ENCODE measurements around the gene OR6B2.

Gene OR6B2

DNA sequence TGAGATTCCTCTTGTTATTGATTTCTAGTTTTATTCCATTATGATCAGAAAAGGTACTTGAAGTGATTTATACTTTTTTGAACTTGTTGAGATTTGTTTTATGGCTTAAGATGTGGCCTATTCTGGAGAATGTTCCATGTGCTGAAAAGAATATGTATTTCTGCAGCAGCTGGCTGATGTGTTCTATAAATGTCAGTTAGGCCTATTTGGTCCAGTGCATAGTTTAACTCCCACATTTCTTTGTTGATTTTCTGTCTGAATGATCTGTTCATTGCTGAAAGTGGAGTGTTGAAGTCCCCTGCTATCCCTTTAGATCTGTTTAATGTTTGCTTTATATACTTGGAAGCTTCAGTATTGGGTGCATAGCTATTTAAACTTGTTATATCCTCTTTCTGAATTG lies 7.1 kb upstream of the OR6B2 start:
- DNase-seq: no peak

DNA sequence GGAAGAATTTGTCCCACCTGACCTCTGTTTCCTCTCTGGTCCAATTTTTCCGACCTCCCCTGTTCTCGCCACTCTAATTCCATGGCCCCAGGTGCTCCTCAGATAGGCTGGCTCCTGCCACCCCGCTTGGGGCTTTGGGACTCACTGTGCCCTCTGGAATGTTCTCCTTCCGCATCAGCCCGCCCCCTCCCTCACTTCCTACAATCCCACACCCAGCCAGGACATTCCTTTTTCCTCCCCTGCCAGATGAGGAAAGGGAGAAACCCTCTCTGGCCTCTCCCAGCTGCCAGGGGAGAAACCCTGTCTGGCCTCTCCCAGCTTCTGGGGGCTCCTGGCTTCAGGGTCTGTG lies 3.1 kb upstream of the OR6B2 start:
- no peak for DNase-seq

DNA sequence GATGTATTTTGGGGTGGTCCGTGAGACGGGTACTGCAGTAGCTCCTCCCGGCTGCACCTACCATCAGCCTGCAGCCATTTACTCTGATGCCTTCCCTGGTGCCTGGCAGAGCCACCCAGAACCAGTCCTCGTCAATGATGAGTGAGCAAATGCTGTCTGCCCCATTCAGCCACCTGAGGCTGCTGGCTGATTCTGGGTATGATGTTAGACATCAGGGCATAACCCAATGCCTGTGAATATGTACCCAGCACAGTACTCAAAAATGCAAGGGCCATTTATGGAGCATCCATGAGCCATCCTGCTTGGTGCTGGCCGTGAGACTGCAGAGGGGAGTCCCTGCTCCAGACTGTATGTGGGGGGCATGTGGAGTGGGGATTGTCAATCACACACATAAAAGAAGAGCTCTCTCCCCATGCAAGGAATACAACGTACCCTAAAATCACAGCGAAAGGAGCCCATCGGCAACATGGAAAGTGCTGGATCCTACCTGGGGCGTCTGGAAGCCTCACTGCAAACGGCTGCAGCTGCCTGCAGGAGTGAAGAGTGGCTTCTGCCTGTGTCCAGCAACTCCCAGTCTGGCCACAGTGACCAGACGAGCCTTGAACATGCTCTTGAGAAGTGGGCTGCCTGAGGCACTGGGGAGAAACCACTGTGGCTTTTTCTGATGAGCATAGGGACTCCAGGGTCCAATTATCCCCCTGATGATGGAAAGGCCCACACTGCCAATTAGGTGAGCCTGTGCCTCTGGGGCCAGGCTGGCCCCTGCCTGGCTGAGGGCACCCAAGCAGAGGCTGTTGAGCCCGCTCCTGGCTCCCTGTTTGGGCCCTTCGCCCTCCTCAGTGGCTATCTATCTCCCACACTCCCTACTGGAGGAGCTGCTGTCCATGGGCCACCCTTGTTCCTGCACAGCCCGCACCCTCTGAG lies 2.4 kb upstream of the OR6B2 start:
- no peak for DNase-seq

DNA sequence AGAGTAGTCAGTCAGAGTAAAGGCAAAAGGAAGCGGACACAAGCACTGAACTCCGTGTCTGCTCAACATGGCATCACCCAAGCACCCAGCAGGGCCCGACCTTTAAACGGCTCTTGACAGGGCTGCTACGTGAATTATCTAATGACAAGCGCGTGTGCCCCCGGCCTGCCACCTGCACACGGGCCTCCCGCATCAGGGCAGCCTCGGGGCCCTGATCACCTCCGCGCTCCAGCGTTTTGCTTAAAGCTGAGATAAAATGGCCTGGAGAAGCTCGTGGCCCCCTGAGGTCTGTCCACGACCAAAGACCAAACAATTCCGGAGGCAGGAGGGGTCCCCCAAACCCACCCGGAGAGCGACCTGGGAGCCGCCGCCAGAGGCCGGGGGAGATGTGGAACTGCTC lies 5.5 kb downstream of the OR6B2 start:
- DNase-seq: no peak

DNA sequence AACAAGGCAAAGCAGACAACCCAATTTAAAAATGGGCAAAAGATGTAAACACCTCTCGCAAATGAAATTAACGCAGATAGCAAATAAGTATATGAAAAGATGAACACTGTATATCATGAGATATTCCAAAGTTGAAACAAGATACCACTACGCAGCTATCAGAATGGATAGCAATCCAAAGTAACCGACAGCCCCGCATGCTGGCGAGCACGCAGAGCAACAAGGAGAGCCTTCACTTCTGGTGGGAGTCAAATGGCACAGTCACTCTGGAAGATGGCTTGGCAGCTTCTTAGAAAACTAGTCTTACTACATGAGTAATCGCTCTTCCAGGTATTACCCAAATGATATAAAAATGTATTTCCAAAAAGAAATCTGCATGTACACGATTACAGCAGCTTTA lies 6.4 kb downstream of the OR6B2 start:
- DNase-seq: no peak

DNA sequence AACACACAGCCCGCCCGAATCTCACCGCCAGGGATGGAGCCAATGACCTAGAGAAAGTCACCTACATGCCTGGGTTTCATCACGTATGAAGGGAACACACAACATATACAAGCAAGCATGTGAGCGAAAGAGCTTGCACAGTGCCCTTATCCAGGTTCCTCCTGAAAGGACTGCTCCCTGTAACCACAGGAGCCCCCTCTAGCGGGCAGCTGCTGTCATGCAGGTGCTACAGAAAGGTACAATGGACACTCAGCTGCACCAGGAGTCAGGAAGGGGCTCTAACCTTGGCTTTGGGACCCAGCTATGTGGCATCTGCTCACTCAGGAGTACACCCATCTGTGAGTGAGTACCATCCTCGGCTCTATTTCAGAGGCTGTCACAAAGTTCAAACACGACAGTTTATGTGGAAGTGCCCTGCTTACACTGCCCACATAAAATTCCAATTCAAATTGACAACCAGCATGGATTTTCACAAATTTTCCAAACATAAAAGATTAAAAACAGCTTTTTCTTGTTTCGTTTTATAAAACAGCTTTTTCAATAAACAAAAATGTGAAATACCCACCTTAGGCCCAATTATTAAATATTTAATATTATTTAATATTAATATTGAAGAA lies 8.6 kb downstream of the OR6B2 start:
- DNase-seq: peak; percentile 39

DNA sequence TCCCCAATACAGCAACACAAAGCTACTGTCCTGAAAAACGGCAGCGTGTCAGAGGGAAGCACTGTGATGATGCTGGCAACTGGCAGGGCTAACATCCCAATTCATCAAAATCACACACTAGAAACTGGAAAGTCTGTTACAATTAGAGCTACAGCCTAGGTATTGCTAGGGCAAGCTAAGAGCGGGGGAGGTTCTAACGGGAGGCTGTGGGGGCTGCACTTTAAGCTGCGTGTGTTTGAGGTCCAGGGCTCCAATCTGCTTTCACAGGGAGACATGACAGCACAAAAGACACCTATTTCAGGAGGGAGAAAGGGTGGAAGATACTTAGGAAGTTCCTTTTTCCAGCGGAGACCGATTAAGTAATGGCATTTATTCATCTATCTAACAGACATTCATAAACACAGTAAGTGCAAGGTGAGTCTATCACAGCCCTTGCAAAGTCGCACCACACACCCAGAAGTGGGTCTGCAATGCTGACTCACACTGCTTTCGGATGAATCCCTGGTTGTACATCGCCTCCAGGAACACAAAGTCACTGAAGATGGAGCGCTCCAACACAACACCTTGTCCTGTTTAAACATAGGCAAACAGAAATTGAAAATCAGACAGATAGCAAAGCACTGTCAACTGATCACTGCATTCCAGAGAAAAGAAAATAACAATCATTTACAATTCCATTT lies 12.0 kb downstream of the OR6B2 start:
- DNase-seq: no peak

DNA sequence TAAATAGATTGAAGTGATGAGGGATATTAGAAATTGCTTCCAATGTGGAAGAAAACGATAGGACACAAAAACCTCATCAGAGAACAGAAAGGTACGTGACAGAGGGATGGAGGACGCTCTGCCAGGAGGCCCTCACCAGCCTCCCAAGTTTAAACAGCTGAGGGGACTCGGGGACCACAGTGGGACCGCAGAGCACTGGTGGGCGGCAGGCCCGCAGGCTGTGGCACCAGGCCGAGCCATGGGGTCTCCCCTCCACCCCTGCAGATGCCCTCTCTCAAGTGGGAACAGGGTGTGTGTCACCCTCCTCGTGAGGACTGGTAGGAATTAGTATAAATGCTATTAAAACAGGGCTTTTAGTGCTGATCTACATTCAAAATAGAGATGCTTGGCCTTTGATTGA lies 15.9 kb downstream of the OR6B2 start:
- no peak for DNase-seq

DNA sequence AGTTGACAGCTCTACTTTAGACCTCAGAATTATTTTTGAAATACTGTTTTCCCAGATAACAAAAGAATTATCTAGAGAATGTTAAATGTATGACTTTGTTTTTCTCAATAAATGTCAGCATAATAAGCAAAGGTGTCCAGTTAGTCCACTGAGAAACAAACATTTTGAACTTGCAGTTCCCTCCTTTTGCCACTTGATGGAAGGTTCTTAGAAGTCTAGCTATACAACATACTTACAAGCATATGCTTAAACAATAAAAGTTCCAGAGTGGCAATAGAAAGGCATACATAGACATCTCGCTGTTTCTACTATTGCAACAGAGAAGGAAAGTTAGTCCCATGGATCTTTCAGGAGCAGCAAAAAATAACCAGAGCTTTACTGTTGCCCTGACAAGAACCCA lies 16.9 kb downstream of the OR6B2 start:
- no peak for DNase-seq

DNA sequence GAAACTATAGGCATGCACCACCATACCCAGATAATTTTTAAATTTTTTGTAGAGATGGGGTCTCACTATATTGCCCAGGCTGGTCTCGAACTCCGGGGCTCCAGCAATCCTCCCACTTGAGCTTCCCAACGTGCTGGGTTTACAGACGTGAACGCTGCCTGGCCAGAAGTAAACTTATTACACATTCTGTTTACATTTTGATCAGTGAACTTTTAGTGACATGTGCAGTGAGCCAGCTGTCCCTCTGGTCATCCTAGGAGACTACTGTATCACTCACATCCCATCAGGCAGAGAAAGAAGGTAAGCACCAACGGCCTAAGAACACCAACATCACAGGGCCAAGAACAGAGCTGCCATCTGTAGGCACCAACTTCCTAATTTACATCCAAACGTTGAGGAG lies 27.2 kb downstream of the OR6B2 start:
- no peak for DNase-seq

DNA sequence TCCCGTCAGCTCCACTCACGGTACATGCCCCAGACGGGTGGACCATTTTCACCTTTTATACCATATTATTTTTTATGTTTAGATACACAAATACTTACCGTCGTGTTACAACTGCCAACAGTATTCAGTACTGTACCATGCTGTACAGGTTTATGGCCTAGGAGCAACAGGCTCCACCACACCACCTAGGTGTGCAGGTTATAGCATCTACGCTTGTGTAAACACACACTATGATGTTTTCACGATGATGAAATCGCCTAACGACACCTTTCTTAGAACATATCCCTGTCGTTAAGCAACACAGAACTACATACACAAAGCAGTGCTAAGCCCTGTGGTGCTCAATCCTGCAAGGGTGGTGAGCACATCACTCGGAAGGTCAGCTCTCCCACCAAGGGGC lies 29.6 kb downstream of the OR6B2 start:
- DNase-seq: no peak

DNA sequence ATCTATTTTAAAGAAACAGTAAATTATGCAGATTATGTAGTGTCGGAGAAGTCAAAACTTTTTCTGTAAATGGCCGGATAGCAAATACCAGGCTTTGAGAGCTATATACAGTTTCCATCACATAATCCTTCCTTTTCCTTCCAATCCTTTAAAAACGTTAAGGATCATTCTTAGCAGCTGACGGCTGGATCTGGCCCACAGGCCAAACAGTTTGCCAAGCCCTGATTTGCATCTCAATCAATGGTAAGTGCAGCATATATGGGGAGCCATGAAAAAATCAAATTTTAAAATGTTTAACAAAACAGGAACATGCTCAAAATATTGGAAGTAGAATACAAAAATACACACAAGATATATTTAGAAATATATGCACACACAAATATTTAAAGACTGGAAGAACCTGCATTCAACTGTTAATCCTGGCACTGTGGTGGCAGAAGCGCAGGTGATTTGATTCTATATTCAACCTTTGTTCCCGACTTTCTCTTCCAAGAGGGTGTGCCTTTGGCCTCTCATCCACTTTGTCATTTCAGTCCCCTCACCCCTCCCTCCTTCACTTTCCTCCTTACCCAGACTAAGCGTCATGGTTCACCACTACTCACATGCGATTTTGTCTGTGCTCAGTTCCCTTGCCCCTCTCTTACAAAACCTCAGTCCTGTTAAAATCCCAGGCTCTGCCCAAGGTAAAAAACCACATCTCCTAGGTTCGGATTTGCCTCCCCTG lies 32.4 kb downstream of the OR6B2 start:
- no peak for DNase-seq

DNA sequence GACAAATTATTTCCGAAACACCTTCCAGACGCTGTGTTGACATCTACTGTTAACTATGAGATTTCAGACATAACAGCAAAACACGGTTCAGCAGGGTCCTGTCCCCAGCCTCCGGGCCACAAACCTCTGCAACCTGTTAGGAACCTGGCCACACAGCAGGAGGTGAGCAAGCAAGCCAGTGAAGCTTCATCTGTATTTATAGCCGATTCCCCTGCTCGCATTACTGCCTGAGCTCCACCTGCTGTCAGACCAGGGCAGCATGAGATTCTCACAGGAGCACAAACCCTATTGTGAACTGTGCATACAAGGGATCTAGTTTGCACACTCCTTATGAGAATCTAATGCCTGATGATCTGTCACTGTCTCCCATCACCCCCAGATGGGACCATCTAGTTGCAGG lies 36.1 kb downstream of the OR6B2 start:
- no peak for DNase-seq

DNA sequence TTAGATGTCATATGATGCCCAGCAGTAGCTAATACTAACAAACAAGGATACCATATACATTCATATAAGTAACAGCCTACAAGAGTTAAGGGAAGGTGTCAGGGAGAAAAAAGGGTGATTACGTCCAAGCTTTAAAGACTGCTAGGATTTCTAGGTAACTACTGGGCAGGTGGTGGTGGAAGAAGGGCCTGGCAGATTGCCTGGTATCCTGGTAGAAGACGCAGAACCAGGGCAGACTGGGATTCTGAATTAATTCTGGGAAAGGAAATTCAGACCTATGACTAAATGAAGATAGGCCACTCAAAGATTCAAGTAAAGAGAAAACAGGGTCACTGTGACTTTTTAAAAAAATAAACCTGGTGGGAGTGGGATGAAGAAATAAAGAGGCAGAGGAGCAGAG lies 36.9 kb downstream of the OR6B2 start:
- DNase-seq: no peak

DNA sequence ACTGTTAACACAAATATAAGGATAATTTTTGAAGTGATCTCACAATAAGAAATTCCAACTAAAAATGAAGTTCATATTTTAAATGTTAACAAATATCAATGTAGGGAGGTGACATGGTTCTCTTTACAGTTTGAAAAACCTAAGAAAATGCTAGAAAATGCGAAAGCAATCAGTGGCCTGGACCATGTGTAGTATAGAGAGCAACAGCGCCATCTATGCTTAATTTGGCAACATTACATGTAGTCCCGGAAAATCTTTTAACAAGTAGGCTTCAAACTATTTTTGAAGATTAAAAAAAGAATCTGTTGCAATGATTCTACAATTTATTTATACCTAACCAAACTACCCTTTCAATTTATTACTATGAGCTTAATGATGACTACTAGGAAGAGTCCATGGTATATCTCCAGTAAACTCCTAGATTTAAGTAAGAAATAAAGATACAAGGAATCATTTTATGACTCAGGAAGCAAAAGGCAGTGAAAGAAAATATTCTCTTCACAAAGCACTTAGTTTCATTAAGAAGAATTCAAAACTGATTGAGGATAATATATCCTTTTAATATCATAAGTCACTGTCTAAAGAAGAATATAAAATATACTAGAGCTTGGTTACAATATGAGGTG lies 38.4 kb downstream of the OR6B2 start:
- DNase-seq: peak; percentile 39

DNA sequence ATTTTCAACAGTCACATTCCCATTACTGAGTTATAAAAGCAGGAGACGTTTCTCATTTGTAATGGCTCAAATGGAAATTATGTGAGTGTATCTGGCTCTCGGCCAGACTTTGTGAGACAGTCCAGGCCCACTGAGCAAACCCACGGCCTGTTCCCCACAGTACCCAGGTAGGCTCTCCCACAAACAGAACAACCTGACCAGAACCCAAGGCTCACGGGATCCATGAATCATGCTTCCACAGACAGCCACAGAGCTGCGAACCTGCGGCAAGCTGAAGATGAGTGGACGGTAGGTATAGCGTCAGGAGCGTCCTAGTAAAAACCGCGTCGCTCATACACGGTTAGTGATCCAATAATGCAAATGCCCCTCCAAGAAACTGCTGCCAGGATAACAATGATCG lies 39.3 kb downstream of the OR6B2 start:
- no peak for DNase-seq

DNA sequence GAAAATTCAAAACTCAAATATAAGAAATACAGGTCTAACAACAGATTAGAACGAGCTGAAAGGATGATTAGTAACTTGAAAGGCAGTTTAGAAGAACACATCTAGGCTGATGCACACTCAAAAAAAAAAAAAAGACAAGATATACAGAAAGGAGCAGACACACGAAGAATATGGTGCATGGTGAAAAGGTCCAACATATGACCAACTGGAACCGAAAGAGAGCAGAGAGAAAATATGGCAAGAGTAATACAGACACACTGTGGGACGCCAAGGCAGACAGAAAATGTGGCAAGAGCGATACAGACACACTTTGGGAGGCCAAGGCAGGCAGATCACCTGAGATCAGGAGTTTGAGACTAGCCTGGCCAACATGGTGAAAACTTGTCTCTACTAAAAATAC lies 44.9 kb downstream of the OR6B2 start:
- no peak for DNase-seq

DNA sequence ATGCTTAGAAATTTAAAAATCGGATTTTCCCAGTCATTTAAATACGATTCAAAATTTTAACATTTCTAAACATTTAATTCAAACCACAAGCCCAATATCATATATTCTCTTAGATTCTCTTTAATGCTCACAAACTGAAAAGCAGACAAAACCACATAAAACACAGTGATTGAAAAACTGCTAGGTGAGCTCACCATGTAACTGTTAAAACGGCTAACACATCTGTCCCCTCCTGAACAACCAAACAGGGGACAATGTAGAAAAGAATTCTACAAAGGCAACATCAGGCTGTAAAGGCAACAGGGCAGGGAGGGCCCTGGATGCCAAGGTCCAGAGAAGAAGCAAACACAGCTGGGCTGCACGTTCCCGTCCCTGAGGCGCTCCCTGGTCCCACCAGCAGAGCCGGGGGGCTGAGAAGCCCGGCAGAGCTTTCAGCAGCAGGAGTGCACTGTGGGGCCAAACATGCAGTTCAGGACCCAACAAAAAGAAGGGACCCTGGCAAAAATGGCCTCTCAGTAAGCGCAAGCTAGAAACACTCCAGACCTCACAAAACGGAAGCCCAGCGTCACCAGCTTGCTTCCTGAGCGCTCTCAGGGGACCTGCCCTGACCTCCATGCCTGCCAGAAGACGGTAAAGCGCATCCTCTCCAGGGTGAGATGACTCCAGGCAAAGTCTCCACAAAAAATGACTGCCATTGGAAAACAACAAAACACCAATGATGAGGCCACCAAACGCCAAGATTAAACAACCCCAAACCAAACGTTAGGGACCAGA lies 45.6 kb downstream of the OR6B2 start:
- DNase-seq: no peak

DNA sequence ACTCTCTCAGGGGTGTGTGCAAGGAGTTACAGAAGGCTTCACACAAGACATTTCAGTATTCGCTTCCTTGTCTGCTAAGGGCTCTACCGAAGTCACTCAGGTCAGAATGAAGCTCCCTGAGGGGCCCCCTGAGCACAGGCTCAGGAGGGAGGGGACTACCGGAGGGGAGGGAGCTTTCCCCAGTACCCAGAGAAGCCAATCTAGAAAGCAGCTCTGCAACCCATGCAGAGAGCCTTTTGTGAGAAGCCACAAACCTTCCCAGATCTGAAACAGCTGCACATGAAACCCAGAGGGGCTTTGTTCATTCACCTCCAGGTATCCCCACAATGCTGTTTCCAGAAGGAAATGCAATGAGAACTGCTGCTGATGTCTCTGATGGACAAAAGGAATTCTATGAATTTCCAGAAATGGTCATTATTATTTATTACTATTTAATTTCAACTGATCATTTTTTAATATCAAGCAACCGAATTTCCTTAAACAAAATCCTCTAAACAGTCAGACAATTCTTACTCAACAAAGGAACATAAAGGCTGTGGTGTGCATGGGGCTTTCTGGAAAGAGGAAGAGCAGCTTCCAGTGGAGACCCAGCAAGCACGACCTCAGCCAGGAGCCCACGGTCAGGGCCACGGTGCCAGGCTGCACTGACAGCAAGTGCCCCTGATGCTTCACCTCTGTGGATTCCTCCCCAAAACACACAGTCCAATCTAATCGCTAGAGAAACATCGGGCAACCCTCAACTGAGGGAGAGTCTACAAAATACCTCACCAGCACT lies 47.0 kb downstream of the OR6B2 start:
- DNase-seq: no peak
